Sigmoid colon (tissue), 7 donors: ENCODE measurements around the gene PLAC9. TPM values are rescaled to one million over a fixed set of nuclear protein-coding genes. Genes with fewer than 3 reads are reported as not detected.
"Not testable (repeated sequence)": the region's sequence is repeated elsewhere in the genome, so short reads cannot be mapped to it uniquely, and the experiment has no call there.

Source experiments
- DNase-seq: peaks from one replicate; pipeline ENCODE4 v3.0.0-alpha.2; 2019
- H3K27ac ChIP-seq, 4 donors: fragments of 200-600 bp; sonication (generic); one replicate each; pipeline ENCODE4 v1.5.1; 2016 to 2019; ENCODE audit warnings: mild to moderate bottlenecking in 1 of 4
- H3K27me3 ChIP-seq, 3 donors: fragments of 200-600 bp; sonication (generic); one replicate each; pipeline ENCODE4 v1.5.1; 2019; ENCODE audit warnings: mild to moderate bottlenecking in 1 of 3
- H3K36me3 ChIP-seq, 4 donors: fragments of 200-600 bp; sonication (generic); one replicate each; pipeline ENCODE4 v1.5.1; 2016 to 2019
- H3K4me1 ChIP-seq, 4 donors: fragments of 200-600 bp; sonication (generic); one replicate each; pipeline ENCODE4 v1.5.1; 2017 to 2019
- H3K4me3 ChIP-seq, 4 donors: fragments of 200-600 bp; sonication (generic); one replicate each; pipeline ENCODE4 v1.5.1; 2017 to 2019; ENCODE audit warnings: mild to moderate bottlenecking in 2 of 4, moderate library complexity in 1 of 4
- H3K9me3 ChIP-seq, 4 donors: fragments of 200-600 bp in 3 of 4; sonication (generic) in 3 of 4; one replicate each; pipeline versions ENCODE4 v1.5.1 to v1.6.1; 2013 to 2019
- EP300 ChIP-seq, 4 donors: sonication (generic); formaldehyde crosslinking; IDR thresholded peaks; one replicate each; pipeline ENCODE4 v1.6.1; 2017; ENCODE audit warnings: antibody characterized with exemption in 4 of 4
- POLR2A ChIP-seq, 2 donors: fragments of 450-650 bp; IDR thresholded peaks; one replicate each; pipeline ENCODE4 v1.6.1; 2016; ENCODE audit warnings: antibody characterized with exemption in 2 of 2, mild to moderate bottlenecking in 2 of 2, moderate library complexity in 2 of 2
- POLR2AphosphoS5 ChIP-seq, 4 donors: sonication (generic); formaldehyde crosslinking; IDR thresholded peaks; one replicate each; pipeline ENCODE4 v1.6.1; 2017; ENCODE audit warnings: antibody characterized with exemption in 4 of 4
- WGBS, 2 donors: extraction: QIAGEN DNeasy Blood & Tissue Kit; methylation state at CpG; one replicate each; pipeline ENCODE4 v1.1.7; 2013; 5-methylcytosine and 5-hydroxymethylcytosine counted together
- intact Hi-C: fragments of 100-400 bp; cut with DNase I; formaldehyde crosslinking; loops from one replicate; pipeline ENCODE4 v1.15.1; 2023
- polyA plus RNA-seq, 3 donors: library from polyadenylated mRNA; stranded (reverse); fragments of 200-250 nt; gene quantifications; one replicate each; pipeline ENCODE4 v1.2.3, GENCODE V29; 2013
- total RNA-seq, 4 donors: library from RNA; depleted of rRNA; stranded (reverse); fragments of >200 nt; gene quantifications; one replicate each; pipeline ENCODE4 v1.1.0, GENCODE V29; 2016
- TF ChIP-seq, protein P1 (sequence below), 4 experiments: fragments of 450-650 bp in 3 of 4; fragments of 200-600 bp in 1 of 4; IDR thresholded peaks; one replicate each; pipeline ENCODE4 v1.5.1; 2016 to 2019; ENCODE audit warnings: antibody characterized with exemption in 4 of 4, mild to moderate bottlenecking in 3 of 4, moderate library complexity in 2 of 4
- donor health status: healthy with polysubstance abuse.
- donor health status: Bipolar disorder and iron deficiency.
- donor health status: healthy.

PLAC9 gene
- total and polyA plus RNA-seq, 7 donors: 1.2 to 23.4 (median 7.6) TPM

DNA sequence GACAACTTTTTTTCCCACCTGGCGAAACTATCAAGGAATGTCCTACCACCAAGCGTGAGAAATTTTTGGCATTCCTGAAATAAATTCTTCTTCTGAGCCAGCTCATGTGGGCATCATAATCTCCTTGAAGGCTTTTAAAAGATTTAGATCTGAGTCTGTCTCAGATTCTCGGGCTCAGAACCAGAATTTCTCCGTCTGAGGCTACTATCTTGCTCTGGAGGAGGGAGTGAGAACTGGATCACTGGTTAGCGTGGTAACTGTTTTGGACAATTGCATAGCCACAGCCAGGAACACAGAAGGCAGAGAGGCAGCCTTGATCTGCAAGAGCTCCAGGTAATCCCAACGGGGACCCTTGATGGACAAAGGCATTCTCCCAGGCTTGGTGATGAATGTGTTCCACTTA is 1.0 kb upstream of the PLAC9 start:
- Histone ChIP-seq H3K4me3 (no peak overlapping the region), H3K9me3 (no peaks in the 10 kb centered on the region), H3K27ac (no peak overlapping the region), H3K4me1 (peaks cover 0 to 14% (median 14%) of the 10 kb centered on the region in 4 donors), H3K36me3 (no peaks in the 10 kb centered on the region), H3K27me3 (peaks cover 8 to 45% (median 23%) of the 10 kb centered on the region in 3 donors)
- intact Hi-C loops: no loop called here
- DNase-seq: peak; percentile 14
- WGBS, 2 donors: 87 to 91% methylated on average over 6 of the region's 6 CpGs
- no peak for TF ChIP-seq POLR2AphosphoS5 (IDR thresholded peaks at IDR 0.05)
- TF ChIP-seq, protein P1, sequence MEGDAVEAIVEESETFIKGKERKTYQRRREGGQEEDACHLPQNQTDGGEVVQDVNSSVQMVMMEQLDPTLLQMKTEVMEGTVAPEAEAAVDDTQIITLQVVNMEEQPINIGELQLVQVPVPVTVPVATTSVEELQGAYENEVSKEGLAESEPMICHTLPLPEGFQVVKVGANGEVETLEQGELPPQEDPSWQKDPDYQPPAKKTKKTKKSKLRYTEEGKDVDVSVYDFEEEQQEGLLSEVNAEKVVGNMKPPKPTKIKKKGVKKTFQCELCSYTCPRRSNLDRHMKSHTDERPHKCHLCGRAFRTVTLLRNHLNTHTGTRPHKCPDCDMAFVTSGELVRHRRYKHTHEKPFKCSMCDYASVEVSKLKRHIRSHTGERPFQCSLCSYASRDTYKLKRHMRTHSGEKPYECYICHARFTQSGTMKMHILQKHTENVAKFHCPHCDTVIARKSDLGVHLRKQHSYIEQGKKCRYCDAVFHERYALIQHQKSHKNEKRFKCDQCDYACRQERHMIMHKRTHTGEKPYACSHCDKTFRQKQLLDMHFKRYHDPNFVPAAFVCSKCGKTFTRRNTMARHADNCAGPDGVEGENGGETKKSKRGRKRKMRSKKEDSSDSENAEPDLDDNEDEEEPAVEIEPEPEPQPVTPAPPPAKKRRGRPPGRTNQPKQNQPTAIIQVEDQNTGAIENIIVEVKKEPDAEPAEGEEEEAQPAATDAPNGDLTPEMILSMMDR (IDR thresholded peaks at IDR 0.05): no peak
- TF ChIP-seq POLR2A (IDR thresholded peaks at IDR 0.05): no peak
- no peak for TF ChIP-seq EP300 (IDR thresholded peaks at IDR 0.05)

DNA sequence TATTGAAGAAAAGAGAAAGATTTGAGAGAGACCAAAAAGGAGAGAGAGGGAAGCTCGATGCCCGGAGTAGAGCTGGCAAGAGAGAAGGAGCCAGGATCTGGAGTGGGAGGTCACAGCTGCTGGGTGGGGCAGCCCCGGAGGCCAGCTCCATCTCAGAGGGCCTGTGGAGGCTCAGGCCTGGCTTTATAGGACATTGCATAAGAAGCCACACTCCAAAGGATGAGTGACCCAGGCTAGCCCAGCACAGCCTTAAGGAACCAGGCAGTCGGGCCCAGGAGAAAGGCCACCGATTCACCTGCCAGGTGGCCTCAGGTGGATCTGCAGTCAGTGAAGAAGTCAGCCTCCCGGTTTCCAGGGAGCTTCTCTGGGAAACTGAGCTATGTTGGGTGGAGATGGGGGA is 676 bp downstream of the PLAC9 start:
- Histone ChIP-seq H3K9me3 (no peaks in the 10 kb centered on the region), H3K27ac (peak overlapping the region; percentile 46 to 77 (median 68)), H3K4me1 (peaks cover 0 to 20% (median 14%) of the 10 kb centered on the region in 4 donors), H3K36me3 (no peaks in the 10 kb centered on the region), H3K27me3 (peaks cover 8 to 55% (median 36%) of the 10 kb centered on the region in 3 donors), H3K4me3 (peak overlapping the region in 3 of 4 donors; percentile 36 to 48 (median 44))
- 18 to 51% methylated on average over 6 of the region's 6 CpGs for WGBS, 2 donors
- DNase-seq: peak; percentile 80
- TF ChIP-seq POLR2A (IDR thresholded peaks at IDR 0.05) (no peak), POLR2AphosphoS5 (IDR thresholded peaks at IDR 0.05) (peak in 1 of 4 donors; percentile 37)
- intact Hi-C loops: no loop called here

DNA sequence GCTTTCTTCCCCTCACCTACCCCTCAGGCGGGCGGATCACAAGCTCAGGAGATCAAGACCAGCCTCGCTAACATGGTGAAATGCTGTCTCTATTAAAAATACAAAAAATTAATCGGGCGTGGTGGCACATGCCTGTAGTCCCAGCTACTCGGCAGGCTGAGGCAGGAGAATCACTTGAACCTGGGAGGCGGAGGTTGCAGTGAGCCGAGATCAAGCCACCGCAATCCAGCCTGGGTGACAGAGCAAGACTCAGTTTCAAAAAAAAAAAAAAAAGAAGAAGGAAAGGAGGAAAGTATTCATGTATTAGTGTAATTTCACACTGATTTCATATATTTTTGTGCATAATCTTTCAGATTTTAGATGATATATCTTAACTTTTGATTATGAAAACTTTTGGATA is 1.2 kb downstream of the PLAC9 start:
- WGBS, 2 donors: 79 to 93% methylated on average over 9 of the region's 9 CpGs
- intact Hi-C loops, H3K9me3 ChIP-seq, DNase-seq, H3K36me3 ChIP-seq: not testable (repeated sequence)
- peaks cover 0 to 20% (median 14%) of the 10 kb centered on the region in 4 donors for H3K4me1 ChIP-seq
- H3K4me3 ChIP-seq: peak overlapping the region in 3 of 4 donors; percentile 36 to 48 (median 44)
- peaks cover 8 to 55% (median 36%) of the 10 kb centered on the region in 3 donors for H3K27me3 ChIP-seq
- H3K27ac ChIP-seq: peak overlapping the region; percentile 46 to 77 (median 68)

DNA sequence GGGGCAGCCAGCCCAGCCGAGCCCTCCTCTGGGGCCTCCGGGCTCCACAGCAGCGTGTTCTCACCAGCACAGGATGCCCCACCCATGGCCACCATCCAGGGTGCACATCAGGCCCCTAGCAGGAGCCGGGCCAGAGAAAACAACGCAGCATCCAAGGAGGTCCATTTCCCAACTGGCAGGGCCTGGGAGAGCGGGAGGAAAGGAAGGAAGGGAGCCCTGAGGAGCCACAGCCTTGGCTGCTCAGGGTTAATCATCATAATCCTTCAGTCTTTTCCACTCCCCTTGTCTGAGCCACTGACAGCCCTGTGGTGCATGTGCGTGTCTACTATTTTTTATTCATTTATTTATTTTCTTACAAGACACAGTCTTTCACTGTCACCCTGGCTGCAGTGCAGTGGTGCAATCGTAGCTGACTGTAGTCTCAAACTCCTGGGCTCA is 3.6 kb downstream of the PLAC9 start:
- no peaks in the 10 kb centered on the region for H3K36me3 ChIP-seq
- peaks cover 0 to 20% (median 14%) of the 10 kb centered on the region in 4 donors for H3K4me1 ChIP-seq
- TF ChIP-seq EP300 (IDR thresholded peaks at IDR 0.05) (no peak), POLR2AphosphoS5 (IDR thresholded peaks at IDR 0.05) (peak in 3 of 4 donors; percentile 6 to 43 (median 40)), POLR2A (IDR thresholded peaks at IDR 0.05) (no peak)
- TF ChIP-seq, protein P1 (IDR thresholded peaks at IDR 0.05): no peak
- peak; percentile 88 for DNase-seq
- 36 to 69% methylated on average over 8 of the region's 8 CpGs for WGBS, 2 donors
- H3K27ac ChIP-seq: peak overlapping the region; percentile 20 to 76 (median 50)
- intact Hi-C loops: no loop called here
- H3K9me3 ChIP-seq: no peaks in the 10 kb centered on the region
- H3K27me3 ChIP-seq: peaks cover 8 to 69% (median 44%) of the 10 kb centered on the region in 3 donors
- no peak overlapping the region for H3K4me3 ChIP-seq

DNA sequence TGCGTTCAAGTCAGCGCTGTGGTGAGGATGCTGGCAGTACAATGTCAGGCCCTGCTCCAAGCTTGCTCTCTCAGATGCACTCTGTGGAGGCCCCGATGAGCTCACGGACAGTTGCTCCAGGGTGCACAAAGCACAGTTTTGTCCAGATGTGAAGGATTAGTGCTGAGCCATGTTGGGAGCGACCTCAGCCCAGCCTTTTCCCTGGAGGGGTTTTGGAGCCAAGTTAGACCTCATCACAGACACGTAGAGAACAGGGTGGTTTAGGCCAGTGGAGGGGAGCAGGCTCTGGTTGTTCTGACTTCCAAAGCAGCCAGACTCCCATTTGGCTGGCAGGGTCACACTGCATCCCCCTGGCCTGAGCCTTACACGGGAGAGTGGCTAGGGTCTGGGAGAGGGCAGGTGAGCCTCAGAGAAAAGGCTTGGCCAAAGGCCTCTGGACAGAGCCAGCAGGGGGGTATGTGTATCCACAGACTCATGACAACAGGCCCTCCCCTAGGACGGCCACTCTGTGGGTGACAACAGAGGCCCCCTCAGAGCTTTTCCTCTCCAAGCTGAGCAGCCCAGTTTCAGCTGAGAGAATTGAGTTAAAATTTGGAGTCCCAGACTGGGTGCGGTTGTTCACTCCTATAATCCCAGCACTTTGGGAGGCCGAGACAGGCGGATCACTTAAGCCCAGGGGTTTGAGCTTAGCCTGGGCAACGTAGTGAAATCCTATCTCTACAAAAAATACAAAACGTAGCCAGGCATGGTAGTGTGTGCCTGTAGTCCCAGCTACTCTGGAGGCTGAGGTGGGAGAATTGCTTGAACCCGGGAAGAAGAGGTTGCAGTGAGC is 4.7 kb downstream of the PLAC9 start:
- WGBS, 2 donors: 81% methylated on average over 14 of the region's 14 CpGs
- peak; percentile 80 for DNase-seq
- Histone ChIP-seq H3K36me3 (no peaks in the 10 kb centered on the region), H3K4me3 (no peak overlapping the region), H3K4me1 (peaks cover 0 to 18% (median 12%) of the 10 kb centered on the region in 4 donors), H3K27me3 (peaks cover 8 to 65% (median 43%) of the 10 kb centered on the region in 3 donors), H3K27ac (peak overlapping the region; percentile 46 to 76 (median 60)), H3K9me3 (no peaks in the 10 kb centered on the region)
- intact Hi-C loops: no loop called here
- TF ChIP-seq POLR2AphosphoS5 (IDR thresholded peaks at IDR 0.05): peak in 1 of 4 donors; percentile 15
- TF ChIP-seq EP300 (IDR thresholded peaks at IDR 0.05): no peak

DNA sequence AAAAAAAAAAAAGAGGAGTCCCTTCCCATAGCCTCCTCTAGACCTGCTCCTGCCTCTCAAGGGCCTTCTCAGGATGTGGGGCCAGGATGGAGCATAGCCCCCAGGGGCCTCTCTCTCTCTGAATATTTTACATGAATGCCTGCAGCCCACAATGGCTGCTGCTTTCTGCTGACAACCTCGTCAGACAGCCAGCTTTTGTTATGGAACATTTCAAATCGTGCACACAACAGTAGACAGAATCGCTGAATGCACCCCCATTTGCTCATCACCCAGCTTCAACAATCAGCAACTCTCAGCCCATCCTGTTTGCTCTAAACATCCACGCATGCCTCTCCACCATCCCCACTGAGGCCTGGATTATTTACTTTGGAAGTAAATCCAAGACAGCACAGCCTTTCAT is 5.4 kb downstream of the PLAC9 start:
- Histone ChIP-seq H3K27ac (peak overlapping the region; percentile 46 to 76 (median 59)), H3K27me3 (peaks cover 3 to 58% (median 37%) of the 10 kb centered on the region in 3 donors)

More for the DNA sequence above, 5.4 kb downstream of the PLAC9 start:
- no peak for DNase-seq
- TF ChIP-seq POLR2A (IDR thresholded peaks at IDR 0.05) (no peak), EP300 (IDR thresholded peaks at IDR 0.05) (no peak), POLR2AphosphoS5 (IDR thresholded peaks at IDR 0.05) (no peak)
- TF ChIP-seq, protein P1 (IDR thresholded peaks at IDR 0.05): no peak
- no peaks in the 10 kb centered on the region for H3K36me3 ChIP-seq
- no peak overlapping the region for H3K4me3 ChIP-seq
- intact Hi-C loops: no loop called here
- no peaks in the 10 kb centered on the region for H3K9me3 ChIP-seq
- 65 to 66% methylated on average over 4 of the region's 4 CpGs for WGBS, 2 donors
- H3K4me1 ChIP-seq: peaks cover 0 to 11% (median 6%) of the 10 kb centered on the region in 4 donors
